GM21515 (cell line): ENCODE data around the gene PPP1R14C.

ENCODE experiments used
- ATAC-seq: cut with Tn5 transposase; IDR thresholded peaks from one replicate; pipeline ENCODE4 v1.9.1; 2021; ENCODE audit not compliant: unreplicated experiment

The PPP1R14C gene

DNA sequence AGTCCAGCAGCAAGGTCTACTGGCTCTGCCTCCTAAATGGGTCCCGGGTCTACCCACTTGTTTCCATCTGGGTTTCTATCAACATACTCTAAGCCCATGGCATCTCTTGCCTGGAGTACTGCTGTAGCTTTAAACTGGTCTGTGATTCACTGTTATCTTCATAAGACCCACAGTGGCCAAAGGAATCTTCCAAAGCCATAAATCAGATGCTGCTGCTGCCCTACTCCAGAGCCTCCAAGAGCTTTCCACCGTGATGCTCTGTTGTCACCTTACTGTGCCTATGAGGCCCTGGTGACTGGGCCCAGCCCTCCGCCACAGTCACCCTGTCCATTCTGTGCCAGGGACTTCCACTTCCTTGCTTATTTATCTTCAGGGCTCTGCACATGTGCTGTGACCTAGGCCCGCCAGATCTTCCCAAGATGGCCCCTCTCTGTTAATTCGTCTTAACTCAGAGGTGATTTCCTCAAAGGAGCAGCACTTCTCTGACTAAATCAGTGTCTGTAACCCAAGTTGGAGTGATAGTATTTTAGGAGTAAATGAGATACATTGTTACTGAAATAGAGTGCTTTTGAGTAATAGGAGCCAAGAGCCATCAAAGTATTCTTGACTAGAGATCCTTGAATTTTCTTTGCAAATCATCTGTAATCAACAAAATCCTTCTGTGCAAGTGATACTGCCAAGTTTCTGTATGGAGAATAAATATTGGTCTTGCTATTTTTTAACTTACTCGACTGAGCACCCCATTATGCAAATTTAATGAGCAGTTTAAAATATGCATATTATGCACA lies 102.5 kb downstream of the PPP1R14C start:
- ATAC-seq, result no peak

DNA sequence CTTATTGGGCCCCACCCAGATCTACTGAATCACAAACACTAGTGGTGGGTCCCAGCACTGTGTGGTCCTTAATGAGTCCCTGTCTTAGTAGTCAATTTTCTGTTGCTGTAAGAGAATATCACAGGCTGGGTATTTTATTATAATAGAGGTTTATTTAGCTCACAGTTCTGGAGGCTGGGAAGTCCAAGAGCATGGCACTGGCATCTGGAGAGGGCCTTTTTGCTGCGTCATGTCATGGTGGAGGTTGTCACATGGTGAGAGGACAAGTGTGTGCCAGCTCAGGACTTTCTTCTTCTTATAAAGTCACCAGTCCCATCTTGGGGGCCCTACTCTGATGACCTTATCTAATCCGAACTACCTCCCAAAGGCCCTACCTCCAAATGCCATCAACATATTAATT lies 105.0 kb downstream of the PPP1R14C start:
- ATAC-seq, result no peak

DNA sequence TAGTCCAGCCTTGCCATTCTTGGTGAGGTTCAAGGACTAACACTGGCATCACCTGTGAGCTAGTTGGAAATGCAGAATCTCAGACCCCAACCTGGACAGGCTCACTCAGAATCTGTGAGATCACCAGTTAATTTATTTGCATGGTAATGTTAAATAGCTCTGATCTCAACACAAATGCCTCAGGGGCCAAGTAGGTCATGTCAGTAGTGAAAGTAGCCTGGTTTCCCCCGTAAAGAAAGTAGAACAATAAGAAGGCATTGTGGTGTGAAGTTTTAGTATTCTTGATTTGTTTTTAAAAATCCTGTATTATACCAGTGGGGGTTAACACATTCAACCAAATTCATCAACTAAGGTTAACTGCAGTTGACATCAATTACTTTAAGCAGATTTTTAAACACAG lies 105.5 kb downstream of the PPP1R14C start:
- no peak for ATAC-seq

DNA sequence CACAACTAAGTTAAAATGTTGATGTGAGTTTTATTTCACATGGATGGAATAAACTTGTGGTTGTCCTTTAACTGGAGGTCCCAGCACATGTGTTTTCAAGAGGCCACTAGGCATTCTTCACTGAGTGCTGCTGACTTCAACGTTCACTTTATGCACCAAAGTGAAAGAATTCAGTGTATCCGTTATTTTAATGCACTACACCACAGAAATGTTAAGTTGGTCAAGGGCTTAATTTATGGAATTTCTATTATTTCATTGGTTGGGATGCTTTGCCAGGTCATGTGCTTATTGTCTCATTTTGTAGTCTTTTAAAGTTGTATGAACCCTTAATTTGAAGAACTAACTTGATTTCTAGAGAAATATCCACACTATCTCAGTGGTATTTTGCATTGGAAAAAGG lies 106.4 kb downstream of the PPP1R14C start:
- no peak for ATAC-seq

DNA sequence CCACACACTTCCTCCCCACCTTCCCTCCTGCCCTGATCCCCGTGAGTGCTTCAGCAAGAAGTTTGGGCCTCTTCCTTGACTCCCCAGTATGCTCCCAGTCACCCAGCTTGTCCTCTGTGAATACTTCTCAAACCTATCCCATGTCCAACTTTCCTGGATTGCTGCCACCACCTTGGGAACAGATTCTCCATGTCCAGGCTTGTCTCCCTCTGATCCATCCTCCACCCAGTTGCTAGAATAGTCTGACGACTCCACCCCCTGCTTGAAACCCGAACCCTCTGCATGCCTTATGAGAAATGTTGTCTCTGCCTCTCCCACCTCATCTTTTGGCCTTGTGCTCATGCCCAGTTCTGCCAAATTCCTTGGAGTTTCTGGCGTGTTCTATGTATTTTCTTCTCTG lies 108.0 kb downstream of the PPP1R14C start:
- ATAC-seq, result no peak

DNA sequence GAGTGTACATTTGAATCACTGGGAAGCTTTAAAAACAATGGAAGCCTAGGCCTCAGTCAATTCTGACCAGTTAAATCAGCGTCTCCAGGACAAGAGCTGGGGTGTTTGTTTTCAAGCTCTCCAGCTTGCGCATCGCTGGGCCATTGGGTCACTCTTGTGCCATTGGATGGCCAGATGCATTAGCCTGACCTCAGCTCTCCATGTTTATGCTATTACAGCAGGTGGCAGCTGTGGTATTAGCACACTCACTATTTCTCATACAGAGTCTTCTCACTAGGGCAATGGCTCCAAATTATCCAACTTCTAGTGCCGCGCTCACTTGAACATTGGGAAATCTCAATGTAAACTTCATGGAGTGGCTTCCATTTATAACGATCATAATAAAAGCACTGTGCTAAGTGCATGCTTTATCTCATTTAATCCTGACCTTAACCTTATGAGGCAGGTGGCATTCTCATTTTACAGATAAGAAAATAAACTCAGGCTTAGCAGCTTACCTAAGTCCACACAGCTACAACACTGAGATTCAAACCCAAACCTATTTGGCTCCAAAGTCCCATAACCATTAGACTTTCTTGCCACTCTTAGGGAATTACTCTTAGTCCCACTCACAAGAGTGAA lies 108.8 kb downstream of the PPP1R14C start:
- no peak for ATAC-seq

DNA sequence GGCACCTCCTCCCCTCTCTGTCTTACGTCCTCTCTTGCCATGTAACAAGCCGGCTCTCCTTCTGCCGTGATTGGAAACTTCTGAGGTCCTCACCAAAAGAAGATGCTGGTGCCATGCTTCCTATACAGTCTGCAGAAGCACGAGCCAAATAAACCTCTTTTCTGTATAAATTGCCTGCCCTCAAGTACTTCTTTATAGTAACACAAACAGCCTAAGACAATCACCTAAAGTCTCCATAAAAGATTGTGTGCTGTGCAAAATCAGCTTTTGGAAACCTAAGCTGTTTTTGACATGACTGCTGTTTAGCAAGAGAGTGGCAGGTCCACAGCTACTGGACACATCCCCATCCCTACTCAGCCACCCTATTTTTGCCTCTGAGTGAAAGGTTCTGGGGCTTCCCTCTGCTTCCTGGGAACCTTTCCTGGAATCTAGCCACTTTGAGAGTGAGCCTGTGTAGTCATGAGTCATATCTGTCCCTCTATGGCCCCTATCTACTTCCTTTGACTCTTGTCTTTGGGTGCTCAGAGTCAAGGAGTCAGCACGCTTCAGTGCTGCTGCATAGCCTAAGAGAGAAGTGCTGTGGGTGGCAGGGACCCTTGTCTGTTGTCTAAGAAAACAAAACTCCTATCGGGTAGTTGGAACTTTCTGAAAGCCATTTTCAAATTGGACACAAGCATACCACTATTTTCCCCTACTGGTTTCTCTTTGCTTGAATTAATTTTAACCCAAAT lies 110.0 kb downstream of the PPP1R14C start:
- no peak for ATAC-seq

DNA sequence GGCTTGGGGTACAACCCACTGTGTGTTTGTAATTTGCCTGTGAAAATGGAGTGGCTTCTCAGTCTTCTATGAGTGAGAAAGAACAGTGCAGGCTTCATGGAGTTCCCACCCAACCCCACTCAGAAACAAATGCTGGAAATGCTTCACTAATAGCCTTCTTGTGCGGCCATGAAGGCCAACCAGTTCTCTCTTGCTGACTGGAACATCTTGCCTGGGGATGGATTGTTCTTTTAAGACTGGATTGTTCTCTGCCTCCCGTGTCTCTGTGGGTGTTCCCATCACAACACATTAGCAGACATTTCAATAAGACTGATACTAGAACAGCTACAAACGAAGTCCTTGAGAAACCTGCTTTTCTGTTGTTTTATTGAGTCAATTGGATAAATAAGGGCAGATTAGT lies 110.6 kb downstream of the PPP1R14C start:
- ATAC-seq, result no peak

DNA sequence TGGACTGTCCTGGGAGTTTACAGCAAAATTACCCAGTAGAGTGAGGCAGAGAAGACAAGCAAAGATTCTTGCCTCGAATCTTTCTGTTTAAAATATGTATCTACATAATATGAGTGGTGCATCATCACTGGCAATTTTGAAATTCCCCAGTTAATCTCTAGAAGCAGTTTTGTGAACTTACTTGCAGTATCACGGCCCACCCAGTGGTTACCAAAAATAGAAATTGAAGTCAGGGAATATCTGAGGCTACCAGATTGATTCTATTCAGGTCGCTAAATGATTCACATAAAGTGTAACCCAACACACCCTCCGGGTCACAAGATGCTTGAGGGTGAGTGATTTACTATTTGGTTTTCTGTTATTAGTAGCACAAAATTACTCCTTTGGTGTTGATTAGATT lies 111.9 kb downstream of the PPP1R14C start:
- ATAC-seq, result no peak

DNA sequence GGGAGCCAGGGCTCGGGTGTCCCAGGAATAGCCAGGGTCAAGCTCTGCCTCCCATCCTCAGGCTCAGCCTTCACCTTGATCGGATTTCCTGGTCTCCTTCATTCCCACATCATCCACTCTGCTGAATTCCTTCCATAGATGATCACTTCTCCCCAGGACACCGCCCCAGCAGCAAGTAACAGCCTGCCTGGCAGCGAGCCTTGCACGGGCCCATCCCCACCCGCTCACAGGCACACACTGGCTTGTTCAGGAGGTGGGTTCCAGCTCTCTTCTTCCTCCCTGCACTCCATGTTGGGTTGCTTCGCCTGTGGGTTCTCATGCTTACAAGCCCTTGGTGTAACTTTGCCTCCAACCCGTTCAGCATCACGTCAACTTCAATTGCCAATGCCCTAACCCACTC lies 113.0 kb downstream of the PPP1R14C start:
- no peak for ATAC-seq

DNA sequence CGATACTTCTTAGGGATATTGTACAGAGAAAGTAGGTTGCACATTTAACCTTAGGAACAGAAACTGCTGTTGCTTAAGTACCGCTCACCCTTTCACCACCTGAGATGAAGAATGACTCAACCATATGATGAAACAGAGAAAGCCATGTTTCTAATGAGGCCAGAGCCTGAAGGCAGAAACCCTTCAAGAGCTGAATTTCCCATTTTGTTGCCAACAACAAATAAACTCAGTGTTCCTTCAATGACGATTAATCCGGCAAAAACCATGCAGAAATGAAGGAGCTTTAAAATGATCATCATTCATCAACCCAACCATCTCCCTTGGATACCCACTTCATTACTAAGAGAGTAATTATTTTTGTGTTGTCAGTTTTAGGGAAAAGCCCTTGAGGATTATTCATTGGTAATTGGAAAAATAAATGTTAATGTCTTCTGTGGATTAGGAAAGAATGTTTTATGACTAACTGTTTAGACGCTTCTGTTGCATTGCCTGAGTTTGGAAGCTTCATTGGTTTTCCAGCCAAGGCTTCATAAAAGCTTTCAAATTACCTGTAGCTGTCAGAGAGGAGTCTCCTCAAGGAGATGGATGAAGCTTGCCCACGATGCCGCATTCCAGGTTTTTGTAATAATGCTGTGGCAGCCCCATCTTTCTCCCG lies 113.9 kb downstream of the PPP1R14C start:
- ATAC-seq, result no peak

DNA sequence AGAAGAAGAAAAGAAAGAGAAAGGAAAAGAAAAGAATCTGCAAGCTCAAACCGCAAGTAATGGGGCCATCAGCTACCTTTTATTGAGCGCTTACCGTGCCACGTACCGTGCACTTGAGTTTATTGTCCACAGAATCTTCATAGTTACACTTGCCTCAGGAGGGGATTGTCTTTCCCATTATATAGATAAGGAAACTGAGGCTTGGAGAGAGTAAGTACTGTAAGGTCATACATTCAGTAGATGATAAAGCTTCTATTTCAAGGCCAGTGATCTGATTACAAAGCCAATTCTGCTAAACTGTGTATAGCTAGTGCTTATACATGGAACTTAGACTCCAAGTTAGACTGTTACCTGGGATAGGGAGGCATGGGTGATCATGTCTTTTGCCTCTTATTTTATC lies 115.5 kb downstream of the PPP1R14C start:
- ATAC-seq, result no peak

DNA sequence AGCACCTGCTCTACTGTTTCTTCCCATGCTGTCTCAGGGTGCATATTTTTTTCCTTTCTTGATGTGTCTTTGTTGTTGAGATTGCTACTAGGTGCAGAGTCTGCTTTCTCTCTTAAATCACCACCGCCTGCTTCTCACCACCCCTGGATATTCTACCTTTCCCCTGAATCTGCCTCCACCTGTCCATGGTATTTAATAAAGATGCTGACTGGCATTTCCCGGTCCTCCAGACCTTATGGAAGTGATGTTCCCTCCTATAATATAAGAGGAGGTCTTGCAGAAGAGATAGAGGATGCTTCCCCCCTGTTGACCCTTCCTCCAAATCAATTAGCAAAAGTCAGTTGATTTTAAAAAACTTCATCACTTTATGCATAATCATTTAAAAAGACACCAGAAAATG lies 118.1 kb downstream of the PPP1R14C start:
- ATAC-seq, result no peak

DNA sequence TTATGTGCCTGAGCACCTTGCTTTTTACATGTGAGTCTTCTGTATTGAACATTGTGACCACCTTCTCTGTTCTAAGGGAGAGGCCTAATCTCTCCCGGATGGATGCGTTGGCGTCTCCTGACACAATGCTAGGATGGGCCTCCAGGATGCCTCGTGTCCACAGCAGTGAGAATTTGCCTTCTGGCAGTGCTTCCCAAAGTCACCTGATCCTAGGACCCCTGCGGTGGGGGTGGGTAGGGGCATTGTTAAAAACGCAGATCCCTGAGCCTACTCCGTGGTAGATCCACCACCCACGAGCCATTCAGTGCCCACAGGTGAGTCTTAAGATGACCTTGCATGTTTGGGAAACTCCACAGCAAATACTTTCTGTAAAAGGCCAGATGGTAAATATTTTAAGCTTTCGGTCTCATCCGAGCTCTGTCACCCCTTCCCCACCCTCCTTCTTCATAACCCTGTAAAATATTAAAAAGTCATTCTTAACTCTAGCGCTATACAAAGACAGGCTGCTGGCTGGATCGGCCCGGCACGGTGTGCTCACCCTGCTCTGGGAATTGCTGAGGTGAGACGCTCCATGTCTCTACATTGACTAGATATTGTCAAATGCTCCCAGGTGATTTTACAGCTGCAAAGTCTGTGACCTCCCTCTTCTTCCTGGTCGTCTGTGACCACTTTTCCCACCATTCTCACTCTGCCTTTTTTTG lies 119.3 kb downstream of the PPP1R14C start:
- ATAC-seq, result no peak

DNA sequence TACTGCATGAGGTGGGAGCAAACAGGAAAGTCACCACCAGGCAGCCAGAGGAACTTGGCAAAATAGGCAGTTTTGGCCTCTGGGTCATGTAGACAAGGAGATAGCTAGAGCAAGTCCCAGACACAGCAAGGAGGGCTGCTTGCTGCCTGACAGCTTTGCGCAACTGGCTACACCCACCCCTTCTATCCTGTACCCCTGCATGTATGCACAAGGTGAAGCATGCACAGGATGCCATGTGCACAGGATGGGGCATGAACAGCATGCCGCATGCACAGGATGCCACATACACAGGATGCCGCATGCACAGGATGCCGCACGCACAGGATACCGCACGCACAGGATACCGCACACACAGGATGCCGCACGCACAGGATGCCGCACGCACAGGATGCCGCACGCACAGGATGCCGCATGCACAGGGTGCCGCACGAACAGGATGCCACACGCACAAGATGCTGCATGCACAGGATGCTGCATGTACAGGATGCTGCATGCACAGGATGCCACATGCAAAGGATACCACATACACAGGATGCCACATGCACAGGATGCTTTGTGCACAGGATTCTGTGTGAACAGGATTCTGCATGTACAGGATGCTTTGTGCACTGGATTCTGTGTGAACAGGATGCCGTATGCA lies 121.0 kb downstream of the PPP1R14C start:
- ATAC-seq, result no peak

DNA sequence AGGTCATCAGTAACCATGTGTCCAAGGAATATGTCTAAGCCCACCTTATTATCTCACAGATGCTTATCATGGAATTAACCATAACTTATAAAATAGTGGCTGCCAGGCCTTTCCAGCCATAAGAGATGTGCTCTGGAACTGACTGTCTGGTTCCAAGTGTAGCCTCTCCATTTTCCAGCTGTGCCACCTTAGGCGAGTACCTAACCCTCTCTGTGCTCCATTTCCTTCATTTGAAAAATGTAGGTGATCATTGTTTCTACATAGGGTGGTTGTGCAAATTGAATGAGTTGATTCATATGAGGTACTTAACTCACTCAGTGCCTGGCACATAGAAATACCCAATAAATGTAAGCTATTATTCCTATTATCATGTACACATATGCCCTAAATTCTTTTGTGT lies 123.5 kb downstream of the PPP1R14C start:
- no peak for ATAC-seq

DNA sequence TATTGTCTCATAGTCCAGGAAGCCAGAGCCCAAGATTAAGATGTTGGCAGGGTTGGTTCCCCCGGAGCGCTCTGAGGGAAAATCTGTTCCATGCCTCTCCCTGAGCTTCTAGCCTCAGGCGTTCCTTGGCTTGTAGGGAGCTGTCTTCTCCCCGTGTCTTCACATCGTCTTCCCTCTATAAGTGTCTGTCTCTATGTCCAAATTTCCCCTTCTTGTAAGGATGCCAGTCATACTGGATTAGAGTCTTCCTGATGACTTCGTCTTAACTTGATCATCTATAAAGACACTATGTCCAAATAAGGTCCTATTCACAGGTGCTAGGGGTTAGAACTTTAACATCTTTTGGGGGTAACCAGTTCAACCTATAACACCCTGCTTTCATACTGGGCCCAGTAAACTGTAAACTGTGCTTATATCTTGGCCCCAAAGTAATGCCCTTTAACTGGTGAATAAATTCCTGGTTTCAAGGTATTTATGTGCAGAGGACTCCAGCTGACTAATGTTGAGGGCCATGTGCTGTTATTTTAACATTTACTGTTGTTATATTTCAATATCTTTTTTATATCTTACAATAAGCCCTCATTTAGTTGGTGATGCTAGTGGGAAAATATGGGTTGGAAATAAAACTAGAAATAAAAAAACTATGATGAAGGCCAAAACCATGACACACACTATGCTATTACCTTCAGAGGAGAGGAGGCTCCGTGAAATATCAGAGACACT lies 124.3 kb downstream of the PPP1R14C start:
- ATAC-seq, result no peak

DNA sequence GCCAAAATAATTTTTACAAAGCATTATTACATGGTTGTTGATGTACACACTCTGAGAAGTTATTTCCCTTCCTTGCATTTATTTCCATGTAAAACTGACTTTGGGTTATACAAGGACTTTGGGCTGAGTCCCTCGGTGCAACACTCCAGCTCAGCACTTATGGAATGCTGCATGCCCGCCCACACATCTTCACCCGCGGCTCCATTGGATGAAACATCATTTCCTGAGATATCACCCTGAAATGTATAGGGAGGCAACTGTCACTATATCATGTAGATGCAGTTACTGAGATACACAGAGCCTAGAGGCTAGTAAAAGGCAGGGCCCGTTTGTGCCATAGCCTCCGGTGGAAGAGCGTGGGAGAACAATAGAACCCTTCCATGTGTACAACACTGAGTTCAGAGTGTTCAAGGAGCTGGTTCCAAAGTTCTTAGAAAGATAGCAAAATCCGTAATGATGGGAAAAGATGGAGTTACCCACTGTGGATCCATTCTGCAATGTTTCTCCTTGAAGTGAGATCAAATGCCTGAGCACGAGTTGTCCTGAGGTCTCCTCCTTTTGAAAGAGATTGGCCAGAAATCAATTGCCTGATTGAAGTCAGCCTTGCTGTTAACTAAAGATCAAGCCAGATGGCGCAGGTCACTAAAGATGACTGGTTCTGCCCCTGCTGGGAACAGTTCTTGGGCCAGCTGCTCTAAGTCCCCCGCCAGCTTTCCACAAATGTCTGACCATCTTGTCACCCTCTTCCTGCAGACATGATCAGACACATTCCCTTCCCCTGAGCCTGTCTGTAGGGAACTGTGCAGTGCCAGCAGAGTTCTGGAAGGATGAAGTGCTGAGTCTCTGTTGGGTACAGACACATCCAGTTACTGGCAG lies 125.1 kb downstream of the PPP1R14C start:
- no peak for ATAC-seq
